Middle frontal gyrus (tissue), 1 donor: ENCODE measurements around the gene ACOXL.

Source experiments
- DNase-seq: peaks from one replicate; pipeline ENCODE4 v3.0.0-alpha.2; 2015; ENCODE audit warnings: low spot score; ENCODE audit errors: extremely low spot score

The ACOXL gene

DNA sequence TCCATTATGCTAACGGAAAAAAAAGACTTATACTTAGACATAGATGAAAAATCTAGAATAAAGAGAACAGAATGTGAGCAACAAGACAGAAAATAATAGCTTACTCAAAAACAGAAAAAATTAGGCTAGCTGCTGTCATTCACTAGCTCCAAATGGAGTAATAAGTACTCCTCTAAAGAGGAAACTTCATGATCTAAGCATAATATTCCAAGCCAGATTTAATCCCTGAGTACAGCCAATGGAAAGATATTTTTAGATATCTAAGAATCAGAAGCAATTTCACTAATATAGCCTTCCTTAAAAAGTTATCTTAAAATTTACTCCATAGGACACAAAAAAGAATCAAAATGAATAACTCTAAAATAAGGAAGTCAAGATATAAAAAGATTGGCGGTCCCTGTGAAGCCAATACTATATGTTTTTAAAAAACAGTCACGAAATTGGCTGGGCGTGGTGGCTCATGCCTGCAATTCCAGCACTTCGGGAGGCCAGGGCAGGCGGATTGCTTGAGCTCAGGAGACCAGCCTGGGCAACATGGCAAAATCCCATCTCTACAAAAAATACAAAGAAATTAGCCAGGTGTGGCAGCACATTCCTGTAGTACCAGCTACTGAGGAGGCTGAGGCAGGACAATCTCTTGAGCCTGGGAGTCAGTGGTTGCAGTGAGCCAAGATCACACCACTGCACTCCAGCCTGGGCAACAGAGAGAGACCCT, 265.1 kb downstream of the ACOXL start:
- DNase-seq: no peak

DNA sequence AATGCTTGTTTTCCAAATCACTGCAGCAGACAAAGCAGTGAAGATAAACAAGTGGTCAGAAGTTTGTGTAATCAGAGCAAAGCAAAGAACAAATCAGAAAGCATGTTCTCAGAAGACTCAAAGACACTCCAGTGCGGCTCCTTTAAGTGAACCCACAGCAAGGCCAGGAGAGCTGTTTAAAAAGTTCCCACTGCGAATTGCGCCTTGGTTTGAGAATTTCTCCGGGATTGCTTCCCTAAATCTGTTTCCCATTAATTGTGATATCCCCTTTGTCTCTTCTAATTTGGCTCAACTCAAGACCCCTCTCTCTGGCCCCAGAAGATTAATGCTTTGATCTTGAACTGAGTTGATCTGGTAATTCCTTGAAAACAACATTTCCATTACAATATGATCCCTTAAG, 265.9 kb downstream of the ACOXL start:
- no peak for DNase-seq

- DNase-seq: no peak
These were observed 267.3 kb downstream of the ACOXL start for GRCh38 chr2:110999626-111000025.

- DNase-seq: no peak
These were observed 272.9 kb downstream of the ACOXL start for GRCh38 chr2:111005307-111005706.

- DNase-seq: no peak
These were observed 273.4 kb downstream of the ACOXL start for GRCh38 chr2:111005821-111006220.

DNA sequence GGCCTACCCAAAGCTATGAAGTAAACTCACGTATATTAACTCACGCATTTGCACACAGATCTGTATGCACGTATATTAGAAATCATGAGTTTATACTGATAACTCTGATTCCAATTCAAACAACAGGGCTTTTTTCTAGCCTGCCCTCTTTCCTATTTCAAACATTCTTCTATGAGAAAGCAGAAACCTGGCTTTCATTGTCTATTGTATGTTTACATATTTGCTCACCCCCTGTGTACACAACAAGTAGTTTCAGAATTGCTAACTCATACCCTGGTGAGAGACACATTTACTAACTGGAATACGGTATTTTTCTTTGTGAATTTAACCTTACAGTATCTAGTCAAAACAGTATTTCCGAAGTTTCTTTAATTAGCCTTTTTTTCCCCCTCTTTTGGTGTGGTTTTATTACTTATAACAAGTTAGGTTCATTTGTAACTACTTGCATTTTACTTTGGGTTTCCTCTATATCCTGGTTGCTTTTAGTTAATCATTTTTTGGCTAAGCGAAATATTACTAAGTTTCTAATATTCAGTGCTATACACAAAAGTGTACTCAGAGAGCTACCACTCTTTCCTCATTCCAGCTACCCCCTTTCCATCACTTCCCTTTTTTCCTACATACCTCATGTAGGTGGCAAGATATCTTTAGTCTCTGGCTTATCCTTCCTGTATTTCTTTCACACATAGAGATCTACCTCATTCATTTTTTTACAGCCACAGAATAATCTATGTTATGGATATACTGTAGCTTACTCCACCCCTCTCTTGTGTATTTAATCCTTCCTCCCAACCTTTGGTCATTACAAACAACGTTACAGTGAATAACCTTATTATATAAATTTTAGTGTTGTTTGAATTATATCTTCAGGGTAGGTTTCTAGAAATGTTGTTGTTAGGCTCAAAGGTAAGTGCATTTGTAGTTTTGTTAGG, 275.6 kb downstream of the ACOXL start:
- no peak for DNase-seq

DNA sequence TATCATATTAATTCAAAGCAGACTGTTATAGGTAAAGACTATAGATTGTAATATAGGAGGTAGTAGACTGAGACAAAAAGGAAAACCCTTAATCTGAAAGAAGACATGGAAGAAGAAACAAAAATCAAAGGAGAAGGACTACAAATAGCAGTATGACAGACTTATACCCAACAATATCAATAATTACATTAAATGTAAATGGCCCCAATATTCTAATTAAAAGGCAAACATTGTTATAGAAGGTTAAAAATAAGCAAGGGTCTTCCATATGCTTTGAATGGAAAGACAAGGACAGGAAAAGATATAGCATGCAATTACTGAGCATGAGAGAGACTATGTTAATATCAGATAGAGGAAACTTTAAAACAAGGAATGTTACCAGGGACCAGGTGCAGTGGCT, 278.8 kb downstream of the ACOXL start:
- no peak for DNase-seq

DNA sequence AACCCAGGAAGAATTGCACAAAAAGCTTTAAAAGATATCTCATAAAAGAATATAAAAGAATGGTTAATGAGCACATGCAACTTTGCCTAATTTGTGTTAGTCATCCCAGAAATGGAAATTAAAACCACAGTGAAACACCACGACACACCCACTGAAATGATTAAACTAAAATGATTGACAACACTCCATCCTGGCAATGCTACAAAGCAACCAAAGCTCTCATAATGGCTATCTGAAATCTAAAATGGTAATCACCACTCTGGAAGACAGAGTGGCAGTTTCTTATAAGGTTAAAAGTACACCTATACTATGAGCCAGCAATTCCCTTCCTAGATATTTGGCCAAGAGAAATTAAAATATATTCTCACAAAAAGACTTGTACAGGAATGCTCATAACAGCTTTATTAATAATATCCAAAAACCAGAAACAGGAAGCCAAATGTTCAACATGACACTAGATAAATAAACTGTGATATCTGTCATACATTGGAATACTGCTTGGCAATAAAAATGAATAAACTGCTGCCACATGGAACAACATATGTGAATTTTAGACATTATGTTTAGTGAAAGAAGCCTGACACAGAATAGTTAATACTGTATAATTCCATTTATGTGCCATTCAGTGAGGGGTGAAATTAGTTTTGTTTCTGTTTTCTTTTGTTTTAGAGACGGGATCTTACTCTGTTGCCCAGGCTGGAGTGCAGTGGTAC, 283.1 kb downstream of the ACOXL start:
- no peak for DNase-seq

- DNase-seq: no peak
These were observed 284.8 kb downstream of the ACOXL start for GRCh38 chr2:111017034-111017622.

- DNase-seq: no peak
These were observed 285.5 kb downstream of the ACOXL start for GRCh38 chr2:111017909-111018308.

DNA sequence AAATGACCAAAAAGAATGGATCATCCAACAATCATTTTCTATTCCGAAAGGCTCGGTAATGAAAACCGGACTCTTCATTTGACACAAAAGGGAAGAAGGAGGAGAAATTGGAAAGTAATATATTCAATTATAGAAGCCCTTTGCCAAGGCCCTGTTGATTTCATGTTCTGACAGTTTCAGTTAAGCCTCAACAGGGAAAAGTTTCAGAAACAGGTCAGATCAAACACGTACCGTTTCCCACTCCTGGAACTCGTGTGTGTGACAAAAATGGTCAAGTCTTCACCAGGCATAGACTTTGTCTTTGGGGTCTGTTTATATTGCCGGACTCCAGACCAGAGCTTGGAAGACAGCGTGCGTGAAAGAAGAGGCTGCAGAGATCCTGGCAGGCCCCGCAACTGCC, 287.0 kb downstream of the ACOXL start:
- DNase-seq: no peak

DNA sequence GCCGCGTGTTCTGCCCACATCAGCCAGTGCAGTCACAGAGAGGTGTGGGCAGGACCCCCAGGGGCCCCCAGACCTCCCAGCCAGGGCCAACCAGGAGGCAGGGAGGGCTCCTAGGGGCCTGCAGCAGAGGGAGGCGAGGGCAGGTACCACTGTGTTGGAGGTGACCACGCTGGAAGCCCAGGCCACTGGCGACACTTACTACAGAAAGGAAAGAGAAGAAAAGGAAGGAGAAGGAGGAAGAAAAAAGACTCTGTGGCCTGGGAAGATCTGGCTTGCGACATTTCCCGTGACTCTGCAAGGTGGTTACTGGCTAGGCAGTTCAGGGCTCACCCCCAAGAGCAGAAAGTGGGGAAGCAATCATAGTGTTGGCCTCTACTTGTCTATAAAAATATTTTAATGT, 290.3 kb downstream of the ACOXL start:
- no peak for DNase-seq

GRCh38 chr2:111024496-111024895, 292.1 kb downstream of the ACOXL start:
- no peak for DNase-seq

- no peak for DNase-seq
These were observed 292.9 kb downstream of the ACOXL start for GRCh38 chr2:111025288-111025687.

DNA sequence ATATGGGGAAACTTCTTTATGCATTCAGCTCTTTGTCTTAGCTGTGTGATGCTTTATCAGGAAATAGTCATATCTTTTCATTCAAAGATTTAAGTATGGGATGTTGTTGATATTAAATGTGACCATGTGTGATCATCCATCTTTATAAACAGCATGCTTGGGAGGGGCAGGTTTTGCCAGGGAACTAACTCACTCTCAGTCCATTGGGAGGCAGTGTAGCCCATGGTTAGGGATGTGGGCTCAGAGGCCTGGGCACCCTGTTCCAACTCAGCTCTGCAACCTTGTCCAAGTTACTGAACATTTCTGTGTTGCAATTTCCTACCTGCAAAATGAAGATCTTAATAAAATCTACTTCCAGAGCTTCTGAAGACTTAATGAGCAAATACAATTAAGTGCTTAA, 296.3 kb downstream of the ACOXL start:
- no peak for DNase-seq

DNA sequence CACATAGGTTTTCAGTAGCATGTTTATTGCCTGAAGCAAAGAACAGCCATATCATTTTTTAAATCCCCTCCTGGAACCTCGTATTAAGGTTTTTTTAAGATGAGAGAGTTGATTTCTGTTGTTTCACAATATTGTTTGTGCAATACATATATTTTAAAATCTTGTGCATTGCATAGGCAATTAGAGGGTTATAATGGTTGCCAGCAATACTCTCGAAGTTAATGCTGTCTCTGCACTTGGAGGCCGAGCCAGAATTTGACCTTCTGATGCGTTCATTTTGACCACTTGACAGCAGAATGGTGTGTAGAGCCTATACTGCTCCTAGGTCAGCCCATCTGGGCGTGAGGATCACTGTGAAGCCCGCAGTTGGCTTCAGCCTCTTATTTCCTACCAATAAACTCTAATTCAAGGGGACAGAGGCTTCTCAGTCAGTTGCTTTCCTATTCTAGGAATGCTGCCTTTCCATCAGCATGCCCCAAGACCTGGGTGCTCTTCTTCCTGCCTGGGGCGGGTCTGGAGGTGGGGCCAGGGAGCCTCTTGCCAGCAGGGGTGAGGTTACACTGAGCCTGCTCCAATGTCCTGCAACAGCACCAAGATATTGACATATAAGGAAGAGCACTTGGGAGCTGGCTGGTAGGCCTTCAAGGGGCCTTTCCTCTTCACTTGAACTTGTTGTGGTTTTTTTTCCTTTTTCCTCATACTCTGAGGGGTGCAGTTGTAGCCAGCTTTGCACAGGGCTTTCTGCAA, 297.0 kb downstream of the ACOXL start:
- no peak for DNase-seq

- no peak for DNase-seq
These were observed 298.0 kb downstream of the ACOXL start for GRCh38 chr2:111030260-111030891.

- no peak for DNase-seq
These were observed 298.6 kb downstream of the ACOXL start for GRCh38 chr2:111030945-111031344.

DNA sequence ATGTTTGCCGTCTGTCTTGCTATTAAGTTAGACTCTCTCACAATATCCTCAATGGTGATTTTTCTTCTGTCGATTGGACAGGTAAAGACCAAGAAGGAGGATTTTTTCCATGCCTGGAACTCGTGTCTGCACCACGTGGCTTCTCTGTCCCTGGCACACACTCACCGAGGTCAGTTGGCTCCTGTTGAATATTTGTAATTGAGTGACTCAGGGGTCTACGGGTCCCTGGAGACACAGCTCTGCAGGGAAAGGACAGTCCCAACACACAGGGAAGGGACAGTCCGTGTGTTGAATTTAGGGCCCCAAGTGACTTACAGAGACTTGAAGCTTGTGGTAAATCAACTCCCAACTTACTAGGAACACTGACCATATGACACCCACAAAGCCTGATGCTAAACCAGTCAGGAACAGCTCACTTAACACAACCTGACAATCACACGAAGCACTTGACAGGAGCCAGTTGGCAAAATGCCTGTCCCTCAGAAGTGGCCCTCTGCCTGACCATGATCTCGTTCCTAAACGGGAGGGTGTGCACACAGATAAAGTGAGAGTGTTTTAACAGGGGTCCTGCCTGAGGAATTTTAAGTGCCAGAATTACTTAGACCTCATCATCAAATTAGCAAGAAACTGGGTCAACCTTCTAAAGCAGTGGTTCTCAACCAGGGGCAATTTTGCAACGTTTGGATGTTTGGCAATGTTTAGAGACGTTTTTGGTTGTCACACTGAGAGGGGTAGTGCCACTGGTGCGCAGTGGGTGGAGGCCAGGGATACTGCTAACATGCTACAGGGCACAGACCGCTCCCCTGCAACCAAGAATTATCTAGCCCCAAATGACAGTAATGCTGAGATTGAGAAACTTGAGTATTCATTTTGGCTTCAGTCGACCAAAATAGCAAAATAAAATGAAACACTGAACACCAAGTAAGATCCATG, 299.4 kb downstream of the ACOXL start:
- DNase-seq: no peak
